H1 (cell line): ENCODE data around the gene MED12L. TPM values are rescaled to one million over a fixed set of nuclear protein-coding genes. Genes with fewer than 3 reads are reported as not detected.

Source experiments
- CTCF ChIA-PET: fragments of 300-600 bp; sonication (Branson Sonifier 250); formaldehyde crosslinking; loops from one replicate; lab custom pipeline; 2021; ENCODE audit not compliant: partially characterized antibody; lab: Charles Lee
- POLR2A ChIA-PET: fragments of 300-600 bp; sonication (Branson Sonifier 250); formaldehyde crosslinking; loops from one replicate; lab custom pipeline; 2021; ENCODE audit warnings: inconsistent platforms; ENCODE audit not compliant: partially characterized antibody; lab: Charles Lee
- DNase-seq, 2 experiments: peaks; one replicate each; pipeline versions ENCODE4 v3.0.0 to v3.0.0-alpha.2; 2010 to 2022; ENCODE audit warnings: low spot score in 2 of 2, low read depth in 1 of 2, mixed read lengths in 1 of 2
- FAIRE-seq: peaks from 2 replicates; lab custom pipeline; 2011; peaks lifted over from hg19 to GRCh38; lab: Jason Lieb, UNC
- H2AFZ ChIP-seq: 2 replicates; pipeline ENCODE4 v1.8.1; 2012; ENCODE audit warnings: low read length, inconsistent platforms
- H2AK5ac ChIP-seq: 2 replicates; pipeline ENCODE4 v1.6.1; 2013; ENCODE audit warnings: low read depth, low read length
- H2BK120ac ChIP-seq: replicated peaks from 2 replicates; pipeline ENCODE3; 2013; ENCODE audit warnings: low read depth, low read length, inconsistent platforms
- H2BK12ac ChIP-seq: 2 replicates; pipeline ENCODE4 v1.6.1; 2013; ENCODE audit warnings: low read depth, low read length
- H2BK15ac ChIP-seq: 2 replicates; pipeline ENCODE4 v1.6.1; 2013; ENCODE audit warnings: low read length
- H2BK20ac ChIP-seq: 2 replicates; pipeline ENCODE4 v1.6.1; 2013; ENCODE audit warnings: low read length
- H2BK5ac ChIP-seq: 2 replicates; pipeline ENCODE4 v1.6.1; 2013; ENCODE audit warnings: low read depth, low read length
- H3K14ac ChIP-seq: 2 replicates; pipeline ENCODE4 v1.6.1; 2013; ENCODE audit warnings: inconsistent platforms; ENCODE audit not compliant: insufficient read length
- H3K18ac ChIP-seq: 2 replicates; pipeline ENCODE4 v1.6.1; 2013; ENCODE audit warnings: low read length; ENCODE audit errors: extremely low read depth
- H3K23ac ChIP-seq: 2 replicates; pipeline ENCODE4 v1.6.1; 2013; ENCODE audit warnings: inconsistent platforms; ENCODE audit not compliant: insufficient read length
- H3K23me2 ChIP-seq: 2 replicates; pipeline ENCODE4 v1.6.1; 2013; ENCODE audit warnings: low read depth, low read length
- H3K27ac ChIP-seq: 2 replicates; pipeline ENCODE4 v1.6.1; 2011; ENCODE audit warnings: low read depth, low read length, inconsistent platforms
- H3K27me3 ChIP-seq, 4 experiments: replicated peaks in 1 of 4; 1 replicate in 1 of 4; 2 replicates in 3 of 4; pipeline versions ENCODE4 v1.6.1 to v1.8.1; 2011 to 2013; ENCODE audit warnings: low read length in 3 of 4, mild to moderate bottlenecking in 3 of 4, inconsistent platforms in 2 of 4, mixed read lengths in 2 of 4, moderate library complexity in 1 of 4; ENCODE audit not compliant: control insufficient read depth in 3 of 4, insufficient read depth in 3 of 4; ENCODE audit errors: extremely low read depth in 1 of 4
- H3K36me3 ChIP-seq, 4 experiments: 2 replicates each; pipeline versions ENCODE4 v1.6.1 to v1.8.1; 2011 to 2013; ENCODE audit warnings: mild to moderate bottlenecking in 4 of 4, low read length in 3 of 4, moderate library complexity in 2 of 4, control low read depth in 1 of 4, inconsistent platforms in 1 of 4; ENCODE audit not compliant: insufficient read depth in 4 of 4, control insufficient read depth in 2 of 4
- H3K4ac ChIP-seq: replicated peaks from 2 replicates; pipeline ENCODE3; 2013; ENCODE audit warnings: low read length, low read depth, mixed read lengths, inconsistent platforms; ENCODE audit not compliant: insufficient read length
- H3K4me1 ChIP-seq, 4 experiments: replicated peaks in 1 of 4; 1 replicate in 1 of 4; 2 replicates in 3 of 4; pipeline versions ENCODE4 v1.6.1 to v1.8.1; 2011 to 2013; ENCODE audit warnings: low read length in 3 of 4, inconsistent platforms in 2 of 4, mixed read lengths in 1 of 4; ENCODE audit not compliant: insufficient read depth in 4 of 4, control insufficient read depth in 3 of 4
- H3K4me2 ChIP-seq, 2 experiments: 2 replicates each; pipeline versions ENCODE4 v1.6.1 to v1.8.1; 2011 to 2013; ENCODE audit warnings: low read depth in 2 of 2, low read length in 2 of 2, control low read depth in 1 of 2, inconsistent platforms in 1 of 2, mild to moderate bottlenecking in 1 of 2; ENCODE audit not compliant: insufficient read depth in 1 of 2
- H3K4me3 ChIP-seq, 4 experiments: fragments of 200-600, 300-600 bp in 1 of 4; sonication (generic), shearing (Covaris generic), sonication (Bioruptor Twin) in 1 of 4; 2 replicates each; pipeline versions ENCODE4 v1.5.1 to v1.8.1; 2011 to 2016; ENCODE audit warnings: low read length in 4 of 4, low read depth in 3 of 4, control low read depth in 2 of 4, inconsistent platforms in 2 of 4, mild to moderate bottlenecking in 2 of 4, mixed read lengths in 1 of 4, moderate library complexity in 1 of 4; ENCODE audit not compliant: insufficient read depth in 2 of 4; ENCODE audit errors: extremely low read depth in 1 of 4
- H3K56ac ChIP-seq: replicated peaks from 2 replicates; pipeline ENCODE3; 2013; ENCODE audit warnings: low read depth, mild to moderate bottlenecking, mixed read lengths, low read length, inconsistent platforms; ENCODE audit not compliant: insufficient read length
- H3K79me1 ChIP-seq: 2 replicates; pipeline ENCODE4 v1.6.1; 2013; ENCODE audit warnings: low read depth, low read length, control low read depth
- H3K79me2 ChIP-seq, 2 experiments: 2 replicates each; pipeline versions ENCODE4 v1.6.1 to v1.8.1; 2012 to 2013; ENCODE audit warnings: low read length in 2 of 2, mild to moderate bottlenecking in 2 of 2, inconsistent platforms in 1 of 2; ENCODE audit not compliant: insufficient read depth in 2 of 2, control insufficient read depth in 1 of 2
- H3K9ac ChIP-seq, 4 experiments: replicated peaks in 1 of 4; 1 replicate in 1 of 4; 2 replicates in 3 of 4; pipeline versions ENCODE4 v1.6.1 to v1.8.1; 2011 to 2013; ENCODE audit warnings: low read depth in 3 of 4, low read length in 3 of 4, control low read depth in 2 of 4, mild to moderate bottlenecking in 2 of 4, moderate library complexity in 2 of 4, inconsistent platforms in 1 of 4; ENCODE audit errors: extremely low read depth in 1 of 4
- H3K9me3 ChIP-seq, 2 experiments: 2 replicates each; pipeline versions ENCODE4 v1.6.1 to v1.8.1; 2012 to 2013; ENCODE audit warnings: mild to moderate bottlenecking in 2 of 2, moderate library complexity in 2 of 2, control low read depth in 1 of 2, inconsistent platforms in 1 of 2, low read depth in 1 of 2, low read length in 1 of 2, mixed read lengths in 1 of 2; ENCODE audit not compliant: insufficient read depth in 2 of 2
- H4K20me1 ChIP-seq, 2 experiments: replicated peaks in 1 of 2; 2 replicates each; pipeline versions ENCODE3 to v1.8.1; 2011 to 2013; ENCODE audit warnings: inconsistent platforms in 2 of 2, low read length in 2 of 2, mild to moderate bottlenecking in 1 of 2; ENCODE audit not compliant: insufficient read depth in 2 of 2, control insufficient read depth in 1 of 2
- H4K5ac ChIP-seq: 2 replicates; pipeline ENCODE4 v1.6.1; 2013; ENCODE audit warnings: low read length, low read depth, mixed read lengths, inconsistent platforms; ENCODE audit not compliant: insufficient read length
- H4K8ac ChIP-seq: 2 replicates; pipeline ENCODE4 v1.8.0; 2013; ENCODE audit warnings: mild to moderate bottlenecking, moderate library complexity, low read length, inconsistent platforms; ENCODE audit not compliant: insufficient read depth; ENCODE audit errors: extremely low read depth
- H4K91ac ChIP-seq: replicated peaks from 2 replicates; pipeline ENCODE3; 2013; ENCODE audit warnings: low read length, mixed read lengths, inconsistent platforms; ENCODE audit not compliant: insufficient read length
- CEBPB ChIP-seq: IDR thresholded peaks from 2 replicates; pipeline ENCODE4 v1.6.1; 2012; ENCODE audit warnings: low read depth, low read length
- WGBS, 2 experiments: shearing (Covaris generic) in 1 of 2; methylation state at CpG; one replicate each; pipeline versions ENCODE4 v1.1.6 to v1.1.7; 2013 to 2015; ENCODE audit warnings: low lambda C conversion rate in 2 of 2, mixed read lengths in 2 of 2, inconsistent platforms in 1 of 2, low coverage in 1 of 2, missing lambda C conversion rate in 1 of 2; ENCODE audit not compliant: insufficient replicate concordance in 2 of 2, insufficient coverage in 1 of 2, insufficient read length in 1 of 2; ENCODE audit errors: extremely low coverage in 1 of 2, missing lambda C conversion rate in 1 of 2; 5-methylcytosine and 5-hydroxymethylcytosine counted together
- polyA plus RNA-seq, 7 experiments: library from polyadenylated mRNA; depleted of rRNA in 3 of 7; stranded (reverse) in 5 of 7; unstranded in 2 of 7; fragments of >200 nt in 5 of 7; fragments of 200-250 nt in 2 of 7; gene quantifications; 1 replicate in 5 of 7; 2 replicates in 1 of 7; 4 replicates in 1 of 7; pipeline versions ENCODE4 v1.2.1 to v1.2.3, GENCODE V29; 2011 to 2013; ENCODE audit warnings: missing spikeins in 2 of 7, mixed read lengths in 2 of 7
- total RNA-seq: library from RNA; stranded (reverse); fragmentation: NEBNext Ultra II Directional; extraction: Animal tissue kit (Norgen Biotek cat#: 25700); gene quantifications from 2 replicates; pipeline ENCODE4 v1.2.1, GENCODE V29; 2021

The MED12L gene
- total and polyA plus RNA-seq, 2 of the 8 experiments (the other 6 are each of a cell fraction or from before 2014, with no cell fraction given), result 3.6 to 26.2 TPM

DNA sequence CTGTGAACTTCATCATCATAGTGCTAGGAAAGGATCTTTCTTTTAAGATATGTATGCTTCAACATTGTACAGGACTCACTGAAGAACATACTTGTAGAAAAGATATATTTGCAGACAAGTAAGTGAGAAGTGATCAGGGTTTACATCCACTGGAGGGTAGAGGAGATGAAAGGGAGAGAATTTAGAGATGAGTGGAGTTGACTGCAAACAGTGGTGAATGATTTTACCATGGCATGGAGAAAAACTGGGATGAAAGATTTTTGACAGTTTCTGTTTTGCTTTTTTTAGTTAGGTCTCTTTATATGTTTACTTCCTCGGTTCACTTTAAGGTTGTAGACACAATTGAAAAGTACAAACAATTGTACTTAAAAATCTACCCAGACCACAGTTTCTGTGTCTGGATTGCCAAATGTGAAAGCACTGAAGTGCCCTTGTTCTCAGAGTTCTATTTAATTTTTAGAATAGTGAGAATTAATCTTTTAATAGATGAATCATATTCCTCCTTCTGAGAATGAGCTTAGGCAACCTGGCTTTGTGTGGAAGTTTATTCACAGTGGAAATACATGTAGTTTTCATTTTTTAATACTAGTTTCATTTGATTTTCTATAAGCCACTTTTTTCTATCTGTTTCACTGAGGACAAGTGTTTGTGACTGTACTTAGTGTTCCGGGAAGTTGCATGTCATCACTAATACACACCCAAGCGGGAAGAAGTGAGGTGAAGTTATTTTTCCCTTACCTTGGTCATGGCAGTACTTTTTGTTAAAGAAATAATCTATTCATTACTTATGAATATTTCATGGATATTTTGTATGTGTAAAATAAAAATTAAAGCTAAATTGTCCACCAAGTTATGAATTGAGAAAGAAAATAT lies 119.3 kb downstream of the MED12L start:
- no peak overlapping the region for H2AFZ ChIP-seq
- H3K4me3 ChIP-seq, result no peak overlapping the region
- DNase-seq (no peak), FAIRE-seq (no peak)
- no peak overlapping the region for H3K4me2 ChIP-seq
- H3K79me1 ChIP-seq, result no peaks in the 10 kb centered on the region
- H3K36me3 ChIP-seq, result no peaks in the 10 kb centered on the region
- no peak overlapping the region for H2BK12ac ChIP-seq
- H3K4ac ChIP-seq, result no peak overlapping the region
- no peaks in the 10 kb centered on the region for H3K79me2 ChIP-seq
- POLR2A ChIA-PET, result no interaction called here
- no peak overlapping the region for H3K27ac ChIP-seq
- no peaks in the 10 kb centered on the region for H3K4me1 ChIP-seq
- no peak overlapping the region for H4K8ac ChIP-seq
- no peaks in the 10 kb centered on the region for H3K9me3 ChIP-seq
- H3K9ac ChIP-seq, result no peak overlapping the region
- no peak overlapping the region for H3K56ac ChIP-seq
- H3K18ac ChIP-seq, result no peak overlapping the region
- H2BK20ac ChIP-seq, result no peak overlapping the region
- H2BK15ac ChIP-seq, result no peak overlapping the region
- TF ChIP-seq CEBPB, result no peak
- TF ChIP-seq, all 59 proteins: peak for 0
- no peaks in the 10 kb centered on the region for H3K23me2 ChIP-seq
- H4K20me1 ChIP-seq, result no peaks in the 10 kb centered on the region
- no peak overlapping the region for H2AK5ac ChIP-seq
- H4K5ac ChIP-seq, result no peak overlapping the region
- no peak overlapping the region for H3K14ac ChIP-seq
- CTCF ChIA-PET, result no interaction called here
- H3K23ac ChIP-seq, result no peak overlapping the region
- 91% methylated on average over 3 of the region's 3 CpGs; no CpG with 5 or more reads in 1 of the 2 experiments for WGBS, 2 experiments
- no peaks in the 10 kb centered on the region for H3K27me3 ChIP-seq
- no peak overlapping the region for H4K91ac ChIP-seq
- no peak overlapping the region for H2BK120ac ChIP-seq
- H2BK5ac ChIP-seq, result no peak overlapping the region
